ENCODE measurements around the gene GLDN. TPM values are rescaled to one million over a fixed set of nuclear protein-coding genes. Genes with fewer than 3 reads are reported as not detected.

Gene GLDN
- total RNA-seq, 1 experiment from 2014 or later, result 1.3 TPM

DNA sequence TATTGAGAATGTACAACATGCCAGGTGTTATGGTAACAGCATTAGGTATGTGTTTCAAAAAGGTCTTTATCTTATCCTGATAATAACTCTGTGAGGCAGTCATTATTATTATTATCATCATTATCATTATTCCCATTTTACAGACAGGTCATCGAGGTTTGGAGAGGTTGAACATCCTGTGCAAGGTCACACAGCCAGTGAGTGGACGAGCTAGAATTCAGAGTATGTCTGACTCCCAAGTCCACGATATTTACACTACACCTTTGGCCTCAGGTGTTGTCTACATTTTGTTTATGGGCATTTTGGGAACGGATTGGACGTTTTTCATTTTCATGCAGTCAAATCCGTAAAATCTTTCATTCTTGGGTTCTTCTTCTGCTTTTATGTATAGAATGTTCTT lies 24.0 kb downstream of the GLDN start:
- H3K9me3 ChIP-seq (ENCODE audit: control insufficient read depth, low read depth, low read length), result no peaks in the 10 kb centered on the region
- Mint-ChIP-seq H3K27me3 (ENCODE audit: low read depth) (no peaks in the 10 kb centered on the region), H3K27ac (no peak overlapping the region), H3K9me3 (no peaks in the 10 kb centered on the region), H3K36me3 (ENCODE audit: insufficient read depth in 1 of 3, low read depth in 3 of 3) (no peaks in the 10 kb centered on the region), H3K4me1 (peaks cover 5 to 9% of the 10 kb centered on the region in 2 experiments), H3K4me3 (no peak overlapping the region)
- H2BK5ac ChIP-seq (ENCODE audit: insufficient read length, low read length), result no peak overlapping the region
- H2BK120ac ChIP-seq (ENCODE audit: low read depth, low read length, poor library complexity, severe bottlenecking), result no peak overlapping the region
- no peak overlapping the region for H2BK15ac ChIP-seq (ENCODE audit: low read depth, low read length)
- H3T11ph ChIP-seq (ENCODE audit: low read length), result no peak overlapping the region
- no peaks in the 10 kb centered on the region for H4K20me1 ChIP-seq (ENCODE audit: control insufficient read depth, insufficient read depth, insufficient read length)
- H3K27me3 ChIP-seq (ENCODE audit: insufficient read depth, low read length), result no peaks in the 10 kb centered on the region
- no peak overlapping the region for H2AK5ac ChIP-seq (ENCODE audit: insufficient read length, low read length)
- H3K18ac ChIP-seq (ENCODE audit: insufficient read length, low read depth, low read length), result no peak overlapping the region
- H2BK12ac ChIP-seq (ENCODE audit: insufficient read length, low read depth, low read length), result no peak overlapping the region
- no peak for DNase-seq
- H4K5ac ChIP-seq (ENCODE audit: insufficient read length, low read depth, low read length), result no peak overlapping the region
- no peaks in the 10 kb centered on the region for H3K4me1 ChIP-seq (ENCODE audit: insufficient read depth, low read length)
- H3K23me2 ChIP-seq (ENCODE audit: insufficient read length, low read depth, low read length, poor library complexity, severe bottlenecking), result no peaks in the 10 kb centered on the region
- no peak overlapping the region for H4K8ac ChIP-seq (replicated peaks; ENCODE audit: insufficient read length, low read depth, low read length)
- H4K91ac ChIP-seq (ENCODE audit: insufficient read length, low read depth, low read length), result no peak overlapping the region
- no peak overlapping the region for H3K23ac ChIP-seq (ENCODE audit: insufficient read length, low read depth, low read length)
- H3K14ac ChIP-seq (ENCODE audit: insufficient read depth, low read length), result no peak overlapping the region
- H3K27ac ChIP-seq (ENCODE audit: insufficient read length, low read depth, low read length), result no peak overlapping the region
- no CpG with 5 or more reads among the region's 6 CpGs for WGBS (ENCODE audit: extremely low coverage, insufficient read length, low lambda C conversion rate)
- H3K56ac ChIP-seq (ENCODE audit: insufficient read length, low read depth, low read length), result no peak overlapping the region
- no peak overlapping the region for H3K9ac ChIP-seq (ENCODE audit: extremely low read depth, insufficient read length, low read length)
- H3K4me2 ChIP-seq (ENCODE audit: insufficient read depth, insufficient read length, low read length), result no peak overlapping the region
- H2AFZ ChIP-seq (ENCODE audit: low read length), result no peak overlapping the region
- H3K79me1 ChIP-seq (ENCODE audit: insufficient read depth, low read depth, low read length, poor library complexity, severe bottlenecking), result no peaks in the 10 kb centered on the region
- no peak overlapping the region for H2BK20ac ChIP-seq (ENCODE audit: low read depth, low read length, poor library complexity, severe bottlenecking)
- TF ChIP-seq, protein P1, sequence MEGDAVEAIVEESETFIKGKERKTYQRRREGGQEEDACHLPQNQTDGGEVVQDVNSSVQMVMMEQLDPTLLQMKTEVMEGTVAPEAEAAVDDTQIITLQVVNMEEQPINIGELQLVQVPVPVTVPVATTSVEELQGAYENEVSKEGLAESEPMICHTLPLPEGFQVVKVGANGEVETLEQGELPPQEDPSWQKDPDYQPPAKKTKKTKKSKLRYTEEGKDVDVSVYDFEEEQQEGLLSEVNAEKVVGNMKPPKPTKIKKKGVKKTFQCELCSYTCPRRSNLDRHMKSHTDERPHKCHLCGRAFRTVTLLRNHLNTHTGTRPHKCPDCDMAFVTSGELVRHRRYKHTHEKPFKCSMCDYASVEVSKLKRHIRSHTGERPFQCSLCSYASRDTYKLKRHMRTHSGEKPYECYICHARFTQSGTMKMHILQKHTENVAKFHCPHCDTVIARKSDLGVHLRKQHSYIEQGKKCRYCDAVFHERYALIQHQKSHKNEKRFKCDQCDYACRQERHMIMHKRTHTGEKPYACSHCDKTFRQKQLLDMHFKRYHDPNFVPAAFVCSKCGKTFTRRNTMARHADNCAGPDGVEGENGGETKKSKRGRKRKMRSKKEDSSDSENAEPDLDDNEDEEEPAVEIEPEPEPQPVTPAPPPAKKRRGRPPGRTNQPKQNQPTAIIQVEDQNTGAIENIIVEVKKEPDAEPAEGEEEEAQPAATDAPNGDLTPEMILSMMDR (conservative IDR thresholded peaks at IDR 0.05), result no peak
- H3K4ac ChIP-seq (ENCODE audit: low read depth, low read length), result no peak overlapping the region
- H3K79me2 ChIP-seq (ENCODE audit: insufficient read depth, low read length), result no peaks in the 10 kb centered on the region
